ENCODE data around the gene LRRC56. TPM values are rescaled to one million over a fixed set of nuclear protein-coding genes. Genes with fewer than 3 reads are reported as not detected.

Gene LRRC56
- polyA plus RNA-seq, 3 donors: 2.7 to 3.2 (median 3.0) TPM

DNA sequence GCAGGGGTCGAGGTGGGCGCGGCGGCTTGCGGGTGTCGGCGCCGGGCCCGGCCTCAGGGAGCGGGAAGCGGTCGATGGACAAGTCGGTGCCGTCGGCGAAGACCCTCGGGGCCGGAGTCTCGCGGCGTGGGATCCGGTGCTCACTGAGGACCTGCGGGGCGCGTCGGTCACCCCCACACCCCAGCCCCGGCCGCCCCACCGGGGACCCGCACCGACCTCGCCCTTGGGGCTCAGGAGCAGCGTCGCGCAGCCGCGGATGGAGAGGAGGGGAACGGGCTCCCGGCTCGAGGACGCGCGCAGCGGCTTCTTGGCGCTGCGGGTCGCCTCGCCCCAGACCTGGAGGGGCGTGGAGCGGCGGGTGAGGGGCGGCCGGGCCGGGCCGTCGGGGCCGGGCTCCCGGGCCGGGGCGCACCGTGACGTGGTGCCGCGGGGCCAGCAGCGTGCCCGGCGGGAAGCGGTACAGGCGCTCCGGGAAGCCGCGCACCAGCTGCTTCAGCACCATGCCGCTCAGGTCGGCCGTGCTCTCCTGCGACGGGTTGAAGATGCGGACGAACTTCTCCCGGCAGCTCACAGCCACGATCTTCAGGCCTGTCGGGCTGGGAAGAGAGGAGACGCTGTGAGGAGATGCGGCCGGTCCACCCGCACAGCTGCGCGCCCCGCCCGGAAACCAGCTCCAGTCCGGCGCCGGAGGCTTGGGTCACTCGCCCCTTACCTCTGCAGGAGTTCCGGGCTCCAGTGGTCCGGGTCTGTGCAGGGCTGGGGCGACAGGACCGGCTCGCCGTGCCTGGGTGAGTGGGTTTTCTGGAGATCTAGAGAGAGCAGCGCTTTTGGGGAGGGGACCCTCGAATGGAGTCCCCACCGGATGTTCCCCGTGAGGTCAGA lies 18.7 kb downstream of the LRRC56 start:
- DNase-seq (ENCODE audit: low read depth in 3 of 3, low spot score in 2 of 3): no peak

DNA sequence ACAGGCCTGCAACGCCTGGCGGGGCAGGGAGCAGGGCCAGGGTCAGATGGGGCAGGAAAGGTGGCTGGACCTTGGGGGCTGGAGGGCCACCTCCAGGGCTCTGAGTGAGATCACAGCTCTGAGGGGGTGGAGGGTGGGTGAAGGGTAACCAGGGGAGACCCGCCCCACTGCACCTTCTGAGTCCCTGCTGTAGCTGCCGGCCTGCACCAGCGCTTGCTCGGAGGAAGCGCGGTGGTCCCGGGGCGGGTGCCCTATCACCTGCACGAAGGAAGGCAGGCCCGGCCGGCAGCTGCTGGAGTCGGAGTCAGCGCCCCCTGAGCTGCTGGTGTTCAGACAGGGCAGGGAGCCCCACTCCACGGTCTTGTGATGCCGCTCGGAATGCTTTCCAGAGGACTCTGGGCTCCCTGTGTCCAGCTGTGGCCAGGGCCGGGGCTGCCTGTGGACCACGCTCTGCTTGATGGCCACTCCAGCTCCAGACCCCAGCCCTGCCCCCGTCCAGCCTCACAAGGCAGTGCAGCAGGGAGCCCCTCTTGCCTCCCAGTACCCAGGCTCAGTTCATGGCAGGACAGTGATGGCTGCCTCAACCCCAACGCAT lies 19.4 kb downstream of the LRRC56 start:
- DNase-seq (ENCODE audit: low read depth in 3 of 3, low spot score in 2 of 3): no peak

DNA sequence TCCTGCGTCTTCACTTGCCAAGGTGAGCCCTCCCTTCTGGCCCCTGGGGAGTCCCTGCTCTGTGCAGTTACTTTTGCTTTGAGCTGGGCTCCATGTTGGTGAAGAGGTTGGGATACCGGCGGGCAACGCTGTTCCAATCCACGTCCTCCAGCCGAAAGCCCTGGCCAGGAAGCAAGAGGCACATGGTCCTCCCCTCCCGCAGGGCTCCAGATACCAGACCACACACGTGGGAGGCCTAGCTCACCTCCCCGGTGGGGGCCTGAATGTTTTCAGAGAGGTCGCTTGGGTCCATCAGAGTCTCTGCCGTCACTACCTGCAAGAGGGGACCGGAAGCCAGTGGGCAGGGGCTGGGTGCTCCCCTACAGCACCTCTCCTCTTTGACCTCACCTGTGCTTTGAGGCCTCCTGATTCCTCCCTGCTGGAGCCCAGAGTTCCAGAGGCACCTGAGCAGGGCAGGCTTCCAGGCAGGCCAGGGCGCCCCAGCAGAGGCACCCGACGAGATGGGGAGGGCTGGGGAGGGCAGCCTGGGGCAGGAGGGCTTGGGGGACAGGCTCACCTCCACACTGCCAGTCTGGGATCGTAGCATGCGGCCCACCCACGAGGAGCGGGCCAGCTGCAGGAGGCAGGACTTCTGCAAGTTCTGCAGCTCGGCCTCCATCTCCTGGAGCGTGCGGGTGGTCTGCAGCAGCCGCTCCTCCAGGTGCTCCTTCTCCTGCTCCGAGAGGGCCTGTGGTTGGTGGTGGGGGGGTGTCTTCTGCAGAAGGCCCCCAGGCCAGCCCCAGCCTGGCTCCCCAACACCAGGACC lies 20.2 kb downstream of the LRRC56 start:
- no peak for DNase-seq (ENCODE audit: low read depth in 3 of 3, low spot score in 2 of 3)

- no peak for DNase-seq (ENCODE audit: low read depth in 3 of 3, low spot score in 2 of 3)
Observed at GRCh38 chr11:558503-558902, 21.2 kb downstream of the LRRC56 start.

- no peak for DNase-seq (ENCODE audit: low read depth in 3 of 3, low spot score in 2 of 3)
Observed at GRCh38 chr11:559020-559620, 21.8 kb downstream of the LRRC56 start.

- DNase-seq (ENCODE audit: low read depth in 3 of 3, low spot score in 2 of 3): no peak
Observed at GRCh38 chr11:559712-560304, 22.5 kb downstream of the LRRC56 start.

DNA sequence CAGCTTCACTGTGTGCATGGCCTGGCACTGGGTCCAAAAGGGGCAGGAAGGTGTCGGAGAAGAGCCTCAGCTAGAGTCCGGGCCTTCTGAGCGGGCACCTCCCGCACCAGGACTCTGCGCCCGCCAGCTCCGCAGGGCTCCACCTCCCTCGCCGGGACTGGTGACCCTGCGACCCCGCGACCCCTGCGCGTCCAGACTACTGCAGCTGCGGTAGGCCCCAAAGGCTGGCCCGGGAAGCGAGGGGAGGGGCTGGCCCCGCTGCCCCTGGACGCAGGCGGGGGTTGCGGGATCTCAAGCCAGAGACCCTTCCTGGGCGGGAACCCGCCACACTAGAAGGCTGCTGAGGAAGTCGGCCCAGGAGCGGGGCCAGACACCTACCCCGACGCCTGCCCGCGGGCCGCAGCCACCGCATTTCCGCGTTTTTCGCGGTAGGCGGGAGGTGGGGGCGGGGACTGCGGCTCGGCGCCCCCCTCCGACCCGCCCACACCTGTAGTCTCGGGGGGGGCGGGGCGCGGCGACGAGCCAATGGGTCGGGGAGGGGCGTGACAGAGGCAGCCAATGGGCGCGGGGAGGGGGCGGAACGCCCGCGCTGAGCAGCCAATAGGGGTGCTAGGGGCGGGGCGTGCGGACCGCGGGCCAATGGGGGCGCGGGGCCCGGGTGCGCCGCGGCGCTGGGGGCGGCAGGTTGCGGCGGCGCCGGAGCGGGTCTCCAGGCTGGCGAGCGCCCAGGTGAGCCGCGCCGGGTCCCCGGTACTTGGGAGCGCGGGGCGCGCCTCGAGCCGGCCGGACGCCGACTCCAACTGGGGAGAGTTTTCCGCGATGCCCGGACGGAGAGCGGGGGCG lies 23.2 kb downstream of the LRRC56 start, which contains the start of the genes LMNTD2 and RASSF7:
TSS of gene LMNTD2 (minus strand) at position 434 of the 843 bp plus-strand sequence. CDS start at position 412, 22 bp downstream.
TSS of gene RASSF7 (plus strand) at position 666 of the 843 bp plus-strand sequence. CDS start 799 bp downstream, outside the sequence.
- peak in 2 of 3 donors; percentile 67 to 80 for DNase-seq (ENCODE audit: low read depth in 3 of 3, low spot score in 2 of 3)

DNA sequence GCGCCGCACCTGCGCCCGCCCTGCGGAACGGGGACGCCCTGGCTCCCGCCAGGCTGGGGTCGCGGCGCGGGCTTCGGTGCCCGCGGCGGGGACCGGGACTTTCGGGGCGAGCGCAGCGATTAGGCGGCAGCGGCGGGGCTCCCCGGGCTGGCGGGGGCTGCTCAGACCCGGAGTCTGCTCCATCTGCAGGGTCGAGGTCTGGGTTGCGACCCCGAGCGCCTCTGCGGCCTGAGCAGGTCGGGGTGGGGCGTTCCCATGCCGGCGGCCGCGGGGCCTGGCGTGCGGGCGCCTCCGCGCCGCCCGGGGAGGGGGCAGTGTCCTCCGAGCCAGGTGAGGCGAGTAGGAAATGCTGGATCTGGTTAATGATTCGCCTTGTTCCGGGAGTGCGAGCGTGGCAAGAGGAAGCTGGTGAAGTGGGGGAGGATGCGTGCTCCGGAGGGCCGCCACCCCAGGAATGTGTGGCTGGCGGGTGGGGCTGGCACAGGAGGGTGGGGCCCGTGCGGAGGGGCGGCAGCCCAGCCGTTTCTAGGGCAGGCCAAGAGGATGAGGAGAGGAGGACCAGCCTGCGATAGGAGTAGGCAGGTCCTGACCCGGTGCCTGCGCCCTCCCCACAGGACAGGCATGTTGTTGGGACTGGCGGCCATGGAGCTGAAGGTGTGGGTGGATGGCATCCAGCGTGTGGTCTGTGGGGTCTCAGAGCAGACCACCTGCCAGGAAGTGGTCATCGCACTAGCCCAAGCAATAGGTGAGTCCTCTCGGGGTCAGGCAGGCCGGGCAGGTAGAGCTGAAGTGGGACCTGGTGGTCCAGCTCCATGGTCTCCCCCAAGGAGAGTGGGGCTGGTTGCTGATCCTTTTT lies 24.0 kb downstream of the LRRC56 start:
- peak in 1 of 3 donors; percentile 70 for DNase-seq (ENCODE audit: low read depth in 3 of 3, low spot score in 2 of 3)

GRCh38 chr11:562046-562645 lies 24.8 kb downstream of the LRRC56 start:
- DNase-seq (ENCODE audit: low read depth in 3 of 3, low spot score in 2 of 3): no peak

- DNase-seq (ENCODE audit: low read depth in 3 of 3, low spot score in 2 of 3): no peak
Observed at GRCh38 chr11:563066-563811, 25.9 kb downstream of the LRRC56 start.

GRCh38 chr11:563812-564578 lies 26.7 kb downstream of the LRRC56 start:
- no peak for DNase-seq (ENCODE audit: low read depth in 3 of 3, low spot score in 2 of 3)

DNA sequence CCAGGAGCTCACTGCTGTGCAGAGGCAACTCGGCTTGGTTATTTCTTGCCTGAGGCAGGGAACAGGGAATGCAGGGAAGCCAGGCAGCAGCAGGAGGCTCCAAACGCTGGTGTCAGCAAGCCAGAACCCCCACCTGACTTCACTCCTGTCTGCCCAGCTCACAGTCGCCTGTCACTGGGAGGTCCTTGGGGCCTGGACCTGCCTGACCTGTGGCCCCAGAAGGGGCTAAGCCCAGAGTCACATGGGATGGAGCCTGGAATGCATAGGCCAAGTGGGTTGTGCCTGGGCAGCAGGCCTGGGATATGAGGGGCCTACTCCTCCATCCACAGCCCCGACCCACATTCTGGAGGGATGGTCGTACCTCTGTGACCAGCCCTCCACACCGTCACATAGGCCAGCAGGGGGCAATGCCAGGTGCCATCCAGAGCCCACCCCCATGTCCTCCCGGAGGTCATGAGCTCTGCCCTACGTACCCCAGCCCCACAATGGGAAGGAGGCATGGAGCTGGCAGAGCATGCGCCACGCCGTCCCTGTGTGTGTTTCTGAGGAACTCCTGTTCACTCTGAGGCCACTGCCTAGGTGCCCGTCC lies 28.7 kb downstream of the LRRC56 start:
- DNase-seq (ENCODE audit: low read depth in 3 of 3, low spot score in 2 of 3): no peak

- no peak for DNase-seq (ENCODE audit: low read depth in 3 of 3, low spot score in 2 of 3)
Observed at GRCh38 chr11:567011-567628, 29.8 kb downstream of the LRRC56 start.

GRCh38 chr11:567629-568292 lies 30.4 kb downstream of the LRRC56 start:
- no peak for DNase-seq (ENCODE audit: low read depth in 3 of 3, low spot score in 2 of 3)
